Epithelial cell of proximal tubule (primary cell): ENCODE data around the gene KLHL29. TPM values are rescaled to one million over a fixed set of nuclear protein-coding genes. Genes with fewer than 3 reads are reported as not detected.

Experiments used
- DNase-seq: peaks from one replicate; pipeline ENCODE4 v3.0.0-alpha.2; 2011; ENCODE audit warnings: low read depth
- H3K4me3 ChIP-seq: 2 replicates; pipeline ENCODE4 v1.5.1; 2011; ENCODE audit warnings: low read depth, mild to moderate bottlenecking, low read length
- total RNA-seq: library from RNA; depleted of rRNA; stranded (reverse); fragments of >200 nt; gene quantifications from 2 replicates; pipeline ENCODE4 v1.2.3, GENCODE V29; 2015
- TF ChIP-seq, protein P1 (sequence below): conservative IDR thresholded peaks from 2 replicates; pipeline ENCODE4 v1.5.1; 2012; ENCODE audit warnings: low read depth, mild to moderate bottlenecking, low read length

The KLHL29 gene
- total RNA-seq, 1 donor from 2014 or later = 12.0 TPM

DNA sequence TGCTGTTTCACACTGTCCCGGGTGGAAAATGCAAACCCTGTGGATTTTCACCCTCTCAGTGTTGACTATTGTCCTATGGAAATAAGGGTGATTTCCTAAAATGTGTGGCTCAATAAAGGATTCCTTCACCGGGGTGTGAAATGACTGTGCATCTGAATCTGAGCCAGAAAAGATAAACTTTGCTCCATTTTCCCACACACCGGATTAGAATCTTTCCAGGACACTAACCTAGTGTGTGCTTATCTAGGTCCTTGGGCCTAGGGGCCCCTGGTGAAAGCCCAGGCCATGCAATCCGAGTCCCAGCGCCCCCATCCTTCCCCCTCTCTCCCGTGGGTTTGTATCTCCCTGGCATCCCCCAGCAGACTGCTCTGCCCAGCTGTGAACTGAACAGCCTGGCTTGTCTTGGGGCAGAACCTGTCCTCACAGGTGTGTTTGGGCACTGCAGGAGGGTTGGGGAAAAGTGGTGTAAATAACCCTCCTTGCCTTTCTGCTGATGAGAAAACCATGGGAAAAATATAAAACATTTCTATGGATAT lies 17.3 kb downstream of the KLHL29 start:
- TF ChIP-seq, protein P1, sequence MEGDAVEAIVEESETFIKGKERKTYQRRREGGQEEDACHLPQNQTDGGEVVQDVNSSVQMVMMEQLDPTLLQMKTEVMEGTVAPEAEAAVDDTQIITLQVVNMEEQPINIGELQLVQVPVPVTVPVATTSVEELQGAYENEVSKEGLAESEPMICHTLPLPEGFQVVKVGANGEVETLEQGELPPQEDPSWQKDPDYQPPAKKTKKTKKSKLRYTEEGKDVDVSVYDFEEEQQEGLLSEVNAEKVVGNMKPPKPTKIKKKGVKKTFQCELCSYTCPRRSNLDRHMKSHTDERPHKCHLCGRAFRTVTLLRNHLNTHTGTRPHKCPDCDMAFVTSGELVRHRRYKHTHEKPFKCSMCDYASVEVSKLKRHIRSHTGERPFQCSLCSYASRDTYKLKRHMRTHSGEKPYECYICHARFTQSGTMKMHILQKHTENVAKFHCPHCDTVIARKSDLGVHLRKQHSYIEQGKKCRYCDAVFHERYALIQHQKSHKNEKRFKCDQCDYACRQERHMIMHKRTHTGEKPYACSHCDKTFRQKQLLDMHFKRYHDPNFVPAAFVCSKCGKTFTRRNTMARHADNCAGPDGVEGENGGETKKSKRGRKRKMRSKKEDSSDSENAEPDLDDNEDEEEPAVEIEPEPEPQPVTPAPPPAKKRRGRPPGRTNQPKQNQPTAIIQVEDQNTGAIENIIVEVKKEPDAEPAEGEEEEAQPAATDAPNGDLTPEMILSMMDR = no peak
- H3K4me3 ChIP-seq = no peak overlapping the region
- no peak for DNase-seq

DNA sequence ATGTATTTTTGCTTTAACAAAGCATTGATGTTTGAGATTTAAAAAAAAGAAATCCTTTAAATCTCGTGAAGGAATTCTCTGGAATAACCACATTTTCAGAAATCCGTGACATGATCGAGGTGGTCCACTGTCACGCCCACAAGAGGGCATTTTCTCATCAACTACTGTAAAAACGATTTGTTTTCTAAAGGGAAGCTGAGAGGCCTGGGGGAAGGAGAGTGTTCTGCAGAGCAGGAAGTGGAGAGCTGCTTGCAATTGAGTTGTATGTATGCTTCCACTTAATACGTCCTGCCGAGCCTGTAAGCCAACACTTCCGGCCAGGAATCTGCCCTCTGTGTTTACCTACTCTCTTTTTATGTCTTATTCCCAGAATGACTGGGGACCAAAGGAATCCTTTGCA lies 19.4 kb downstream of the KLHL29 start:
- no peak for DNase-seq
- TF ChIP-seq, protein P1 = peak; percentile 6
- no peak overlapping the region for H3K4me3 ChIP-seq

GRCh38 chr2:23409248-23409647 lies 24.3 kb downstream of the KLHL29 start:
- TF ChIP-seq, protein P1 = no peak
- no peak for DNase-seq

DNA sequence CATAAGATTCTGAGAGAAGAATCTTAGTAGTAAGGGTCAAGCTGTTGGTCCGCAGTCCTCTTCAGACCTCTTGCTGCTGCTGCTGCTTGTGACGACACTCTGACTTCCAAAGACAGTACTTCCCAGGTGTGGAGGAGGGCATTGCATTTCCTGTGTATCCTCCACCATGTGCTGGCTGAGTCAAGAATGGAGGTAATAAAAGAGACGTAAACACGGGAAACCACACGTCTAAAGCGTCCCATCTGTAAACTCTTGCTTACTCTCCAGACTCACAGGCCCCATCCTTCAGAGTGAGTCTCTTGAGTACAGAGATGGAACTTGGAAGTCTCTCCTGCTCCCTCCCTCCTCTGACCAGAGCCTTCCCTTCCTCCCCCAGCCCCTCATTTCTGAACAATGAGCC lies 25.6 kb downstream of the KLHL29 start:
- no peak overlapping the region for H3K4me3 ChIP-seq
- DNase-seq = no peak
- TF ChIP-seq, protein P1 = no peak

More at GRCh38 chr2:23409248-23409647, 24.3 kb downstream of the KLHL29 start:
- H3K4me3 ChIP-seq = no peak overlapping the region

GRCh38 chr2:23411752-23412431 lies 26.9 kb downstream of the KLHL29 start:
- DNase-seq = peak; percentile 19
- no peak overlapping the region for H3K4me3 ChIP-seq
- TF ChIP-seq, protein P1 = no peak

GRCh38 chr2:23412556-23413155 lies 27.7 kb downstream of the KLHL29 start:
- peak; percentile 29 for DNase-seq
- no peak overlapping the region for H3K4me3 ChIP-seq
- TF ChIP-seq, protein P1 = no peak
